GM10266 (cell line): ENCODE data around the gene FBN1.

Experiments used
- DNase-seq: peaks from one replicate; pipeline ENCODE4 v3.0.0; 2012; ENCODE audit errors: extremely low spot score
- CTCF ChIP-seq: IDR thresholded peaks from 2 replicates; pipeline ENCODE4 v1.5.1; 2012; ENCODE audit warnings: mild to moderate bottlenecking, low read depth; ENCODE audit not compliant: control insufficient read depth, insufficient read depth; ENCODE audit errors: missing control alignments

Gene FBN1

GRCh38 chr15:48392356-48392755 lies 253.2 kb downstream of the FBN1 start:
- no peak for TF ChIP-seq CTCF
- DNase-seq = no peak

GRCh38 chr15:48391950-48392349 lies 253.6 kb downstream of the FBN1 start:
- no peak for TF ChIP-seq CTCF
- no peak for DNase-seq

- no peak for TF ChIP-seq CTCF
- no peak for DNase-seq
Observed at GRCh38 chr15:48389691-48390143, 255.8 kb downstream of the FBN1 start.

GRCh38 chr15:48388910-48389309 lies 256.6 kb downstream of the FBN1 start:
- TF ChIP-seq CTCF = no peak
- no peak for DNase-seq

- no peak for DNase-seq
- no peak for TF ChIP-seq CTCF
Observed at GRCh38 chr15:48388016-48388851, 257.3 kb downstream of the FBN1 start.

- no peak for DNase-seq
- no peak for TF ChIP-seq CTCF
Observed at GRCh38 chr15:48385031-48385830, 260.3 kb downstream of the FBN1 start.

- no peak for DNase-seq
- no peak for TF ChIP-seq CTCF
Observed at GRCh38 chr15:48384616-48385015, 260.9 kb downstream of the FBN1 start.
